Left lung (tissue), 10 donors: ENCODE data around the gene C3orf80. TPM values are rescaled to one million over a fixed set of nuclear protein-coding genes. Genes with fewer than 3 reads are reported as not detected.

Experiments used
- ATAC-seq: fragments of 200-7000 bp; cut with Tn5 transposase; one replicate; pipeline ENCODE4 v1.9.1; 2020; ENCODE audit warnings: moderate library complexity
- DNase-seq, 4 donors: peaks; one replicate each; pipeline ENCODE4 v3.0.0-alpha.2; 2013 to 2020
- H3K27ac ChIP-seq, 2 donors: fragments of 200-600 bp; sonication (generic) in 1 of 2; one replicate each; pipeline versions ENCODE4 v1.5.0 to v1.8.0; 2020 to 2021
- H3K27me3 ChIP-seq, 2 donors: fragments of 200-600 bp; sonication (generic) in 1 of 2; one replicate each; pipeline versions ENCODE4 v1.5.0 to v1.8.0; 2020 to 2021
- H3K36me3 ChIP-seq, 2 donors: fragments of 200-600 bp; sonication (generic) in 1 of 2; one replicate each; pipeline versions ENCODE4 v1.5.0 to v1.8.0; 2020 to 2021
- H3K4me1 ChIP-seq, 2 donors: fragments of 200-600 bp; one replicate each; pipeline ENCODE4 v1.8.0; 2021
- H3K4me3 ChIP-seq, 2 donors: fragments of 200-600 bp; sonication (generic) in 1 of 2; one replicate each; pipeline versions ENCODE4 v1.5.0 to v1.8.0; 2020 to 2021; ENCODE audit warnings: mild to moderate bottlenecking in 1 of 2
- H3K9me3 ChIP-seq, 2 donors: fragments of 200-600 bp; sonication (generic) in 1 of 2; one replicate each; pipeline versions ENCODE4 v1.5.0 to v1.8.0; 2020 to 2021
- CTCF ChIP-seq, 2 donors: fragments of 200-600 bp; sonication (generic) in 1 of 2; IDR thresholded peaks; one replicate each; pipeline versions ENCODE4 v1.5.0 to v1.8.0; 2021; ENCODE audit warnings: antibody characterized with exemption in 2 of 2
- intact Hi-C, 2 donors: fragments of 100-400 bp; cut with DNase I; formaldehyde crosslinking; loops; one replicate each; pipeline versions ENCODE4 v1.11.2 to v1.14.2; 2022
- polyA plus RNA-seq, 6 donors: library from polyadenylated mRNA; unstranded; fragments of 120-200 nt; gene quantifications; one replicate each; pipeline ENCODE4 v1.2.1, GENCODE V29; 2013; ENCODE audit not compliant: insufficient read length in 6 of 6
- total RNA-seq, 2 donors: library from RNA; stranded (reverse); fragmentation: NEBNext Ultra II Directional; extraction: Animal tissue kit (Norgen Biotek cat#: 25700); gene quantifications; one replicate each; pipeline ENCODE4 v1.2.1, GENCODE V29; 2021
- donor health status: DM: no; HTN: yes; CAD: no.
- donor health status: DM: no; HTN: no; CAD: no.

The C3orf80 gene
- total and polyA plus RNA-seq, 8 donors = 0.55 to 9.3 (median 7.1) TPM

DNA sequence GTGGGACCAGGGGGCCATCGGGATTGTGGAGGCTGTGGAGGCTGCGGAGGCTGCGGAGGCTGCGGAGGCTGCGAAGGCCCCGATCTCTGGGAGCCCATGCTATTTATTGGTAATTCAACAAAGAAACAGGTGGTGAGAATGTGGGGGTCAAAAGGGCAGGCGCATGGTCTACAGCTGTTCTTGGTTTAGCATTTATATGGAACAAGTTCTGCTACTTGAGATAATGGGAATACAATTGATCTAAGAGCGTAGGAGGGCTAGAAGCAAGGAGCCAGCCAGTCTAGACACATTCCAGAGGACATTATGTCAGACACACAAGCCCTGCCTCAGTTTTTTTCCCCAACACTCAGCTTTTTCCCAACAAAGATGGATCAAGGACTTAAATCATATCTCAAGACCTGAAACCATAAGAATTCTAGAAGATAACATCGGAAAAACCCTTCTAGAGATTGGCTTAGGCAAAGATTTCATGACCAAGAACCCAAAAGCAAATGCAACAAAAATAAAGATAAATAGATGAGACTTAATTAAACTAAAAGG is 20.1 kb downstream of the C3orf80 start:
- no peaks in the 10 kb centered on the region for H3K36me3 ChIP-seq
- intact Hi-C loops = no loop called here
- H3K27ac ChIP-seq = no peak overlapping the region
- TF ChIP-seq CTCF (IDR thresholded peaks at IDR 0.05) = no peak
- H3K9me3 ChIP-seq = peaks cover 0 to 11% of the 10 kb centered on the region in 2 donors
- no peak for DNase-seq
- H3K4me1 ChIP-seq = no peaks in the 10 kb centered on the region
- no peak overlapping the region for H3K4me3 ChIP-seq
- no peak for ATAC-seq
- H3K27me3 ChIP-seq = no peaks in the 10 kb centered on the region

GRCh38 chr3:160247766-160248165 is 22.5 kb downstream of the C3orf80 start:
- intact Hi-C loops = no loop called here
- no peak for ATAC-seq
- no peaks in the 10 kb centered on the region for H3K27me3 ChIP-seq

DNA sequence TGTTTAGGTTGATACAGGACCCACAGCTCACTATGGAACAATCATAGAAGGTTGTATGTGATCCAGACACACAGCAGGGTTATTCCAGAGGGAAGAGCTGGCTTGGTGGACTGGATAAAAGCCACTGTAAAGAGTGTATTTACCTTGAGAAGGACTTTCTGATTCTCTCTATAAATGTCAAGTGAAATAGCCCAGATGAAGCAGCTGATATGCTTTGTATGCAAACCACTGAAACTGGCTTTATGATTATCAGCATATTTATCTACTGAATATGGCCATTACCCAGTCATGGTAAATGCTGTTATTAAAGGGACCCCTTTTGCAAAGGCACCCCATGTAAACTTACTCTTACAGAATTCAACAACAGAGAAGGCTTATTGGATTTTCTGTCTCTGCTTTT is 28.1 kb downstream of the C3orf80 start:
- intact Hi-C loops = no loop called here
- no peak overlapping the region for H3K4me3 ChIP-seq
- DNase-seq = no peak
- no peak for ATAC-seq
- TF ChIP-seq CTCF (IDR thresholded peaks at IDR 0.05) = no peak
- no peaks in the 10 kb centered on the region for H3K4me1 ChIP-seq
- no peaks in the 10 kb centered on the region for H3K27me3 ChIP-seq
- no peak overlapping the region for H3K27ac ChIP-seq
- no peaks in the 10 kb centered on the region for H3K36me3 ChIP-seq
- H3K9me3 ChIP-seq = no peaks in the 10 kb centered on the region

More at GRCh38 chr3:160247766-160248165, 22.5 kb downstream of the C3orf80 start:
- no peaks in the 10 kb centered on the region for H3K36me3 ChIP-seq
- no peaks in the 10 kb centered on the region for H3K4me1 ChIP-seq
- H3K4me3 ChIP-seq = no peak overlapping the region
- H3K9me3 ChIP-seq = peaks cover 0 to 11% of the 10 kb centered on the region in 2 donors
- no peak overlapping the region for H3K27ac ChIP-seq
- TF ChIP-seq CTCF (IDR thresholded peaks at IDR 0.05) = no peak
- DNase-seq = no peak

- intact Hi-C loops = no loop called here
Observed at GRCh38 chr3:160257606-160258005, 32.4 kb downstream of the C3orf80 start.

DNA sequence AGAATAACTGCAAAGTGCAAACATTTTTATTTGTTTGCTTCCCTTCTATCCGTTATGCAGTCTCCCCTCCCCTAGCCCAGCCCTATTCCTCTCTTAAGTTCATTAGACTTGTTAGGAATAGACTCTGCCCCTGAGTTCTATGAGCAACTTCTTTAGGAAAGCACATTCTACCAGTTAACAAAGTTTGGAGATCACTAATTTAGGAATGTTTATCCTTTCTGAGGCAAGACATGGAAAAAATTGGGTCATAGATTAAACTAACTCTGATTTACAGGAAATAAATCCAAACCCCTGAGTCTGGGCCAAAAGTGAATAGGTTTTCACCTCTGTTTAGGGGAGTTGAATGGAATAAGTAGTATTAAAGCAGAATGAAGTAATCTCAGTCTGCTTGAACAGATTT is 34.4 kb downstream of the C3orf80 start:
- ATAC-seq = no peak
- Histone ChIP-seq H3K27me3 (no peaks in the 10 kb centered on the region), H3K27ac (no peak overlapping the region), H3K9me3 (no peaks in the 10 kb centered on the region), H3K4me1 (no peaks in the 10 kb centered on the region), H3K4me3 (no peak overlapping the region), H3K36me3 (no peaks in the 10 kb centered on the region)
- no peak for DNase-seq
- no peak for TF ChIP-seq CTCF (IDR thresholded peaks at IDR 0.05)
- intact Hi-C loops = no loop called here

More at GRCh38 chr3:160257606-160258005, 32.4 kb downstream of the C3orf80 start:
- DNase-seq = no peak
- ATAC-seq = no peak
- no peak for TF ChIP-seq CTCF (IDR thresholded peaks at IDR 0.05)
- H3K9me3 ChIP-seq = no peaks in the 10 kb centered on the region
- H3K4me1 ChIP-seq = no peaks in the 10 kb centered on the region
- H3K36me3 ChIP-seq = no peaks in the 10 kb centered on the region
- H3K27ac ChIP-seq = no peak overlapping the region
- H3K4me3 ChIP-seq = no peak overlapping the region
- H3K27me3 ChIP-seq = no peaks in the 10 kb centered on the region
